ENCODE data around the gene PRKAR2B.
"Not testable (repeated sequence)": the region's sequence is repeated elsewhere in the genome, so short reads cannot be mapped to it uniquely, and the experiment has no call there.

Gene PRKAR2B

GRCh38 chr7:107085180-107085579 is 40.7 kb downstream of the PRKAR2B start:
- no peak for TF ChIP-seq CTCF (conservative IDR thresholded peaks at IDR 0.05; ENCODE audit: control insufficient read depth, insufficient read depth, low read depth, low read length)
- DNase-seq (ENCODE audit: low read depth): no peak
- no peak overlapping the region for H3K4me3 ChIP-seq (ENCODE audit: control insufficient read depth, low read depth, low read length)

- TF ChIP-seq CTCF (conservative IDR thresholded peaks at IDR 0.05; ENCODE audit: control insufficient read depth, insufficient read depth, low read depth, low read length): no peak
These were observed 45.1 kb downstream of the PRKAR2B start for GRCh38 chr7:107089627-107090026.

GRCh38 chr7:107090457-107090856 is 46.0 kb downstream of the PRKAR2B start:
- no peak overlapping the region for H3K4me3 ChIP-seq (ENCODE audit: control insufficient read depth, low read depth, low read length)
- no peak for TF ChIP-seq CTCF (conservative IDR thresholded peaks at IDR 0.05; ENCODE audit: control insufficient read depth, insufficient read depth, low read depth, low read length)
- no peak for DNase-seq (ENCODE audit: low read depth)

More at GRCh38 chr7:107089627-107090026, 45.1 kb downstream of the PRKAR2B start:
- DNase-seq (ENCODE audit: low read depth): no peak
- no peak overlapping the region for H3K4me3 ChIP-seq (ENCODE audit: control insufficient read depth, low read depth, low read length)

- no peak for DNase-seq (ENCODE audit: low read depth)
- no peak overlapping the region for H3K4me3 ChIP-seq (ENCODE audit: control insufficient read depth, low read depth, low read length)
- TF ChIP-seq CTCF (conservative IDR thresholded peaks at IDR 0.05; ENCODE audit: control insufficient read depth, insufficient read depth, low read depth, low read length): no peak
These were observed 46.8 kb downstream of the PRKAR2B start for GRCh38 chr7:107091306-107091705.

- not testable (repeated sequence) for DNase-seq (ENCODE audit: low read depth); H3K4me3 ChIP-seq (ENCODE audit: control insufficient read depth, low read depth, low read length)
These were observed 49.2 kb downstream of the PRKAR2B start for GRCh38 chr7:107093671-107094070.

- DNase-seq (ENCODE audit: low read depth); H3K4me3 ChIP-seq (ENCODE audit: control insufficient read depth, low read depth, low read length): not testable (repeated sequence)
These were observed 54.6 kb downstream of the PRKAR2B start for GRCh38 chr7:107099154-107099553.

- no peak for DNase-seq (ENCODE audit: low read depth)
- TF ChIP-seq CTCF (conservative IDR thresholded peaks at IDR 0.05; ENCODE audit: control insufficient read depth, insufficient read depth, low read depth, low read length): no peak
- no peak overlapping the region for H3K4me3 ChIP-seq (ENCODE audit: control insufficient read depth, low read depth, low read length)
These were observed 56.3 kb downstream of the PRKAR2B start for GRCh38 chr7:107100824-107101223.

GRCh38 chr7:107103369-107103768 is 58.9 kb downstream of the PRKAR2B start:
- H3K4me3 ChIP-seq (ENCODE audit: control insufficient read depth, low read depth, low read length): no peak overlapping the region
- TF ChIP-seq CTCF (conservative IDR thresholded peaks at IDR 0.05; ENCODE audit: control insufficient read depth, insufficient read depth, low read depth, low read length): no peak
- DNase-seq (ENCODE audit: low read depth): no peak

All from fibroblast of mammary gland (primary cell).